Glutamatergic neuron (in vitro differentiated cells): ENCODE data around the gene WASF3. TPM values are rescaled to one million over a fixed set of nuclear protein-coding genes. Genes with fewer than 3 reads are reported as not detected.

Experiments used
- DNase-seq: peaks from one replicate; pipeline ENCODE4 v3.0.0; 2022
- H3K27ac Mint-ChIP-seq: one replicate; pipeline ENCODE4 v1.8.0; 2020; ENCODE audit warnings: mild to moderate bottlenecking, mixed read lengths, inconsistent platforms; ENCODE audit not compliant: unreplicated experiment
- H3K27me3 Mint-ChIP-seq: one replicate; pipeline ENCODE4 v1.8.0; 2020; ENCODE audit warnings: mild to moderate bottlenecking, moderate library complexity, mixed read lengths, inconsistent platforms; ENCODE audit not compliant: unreplicated experiment
- H3K36me3 Mint-ChIP-seq: one replicate; pipeline ENCODE4 v1.8.0; 2020; ENCODE audit warnings: mild to moderate bottlenecking, mixed read lengths, inconsistent platforms; ENCODE audit not compliant: unreplicated experiment
- H3K4me1 Mint-ChIP-seq: one replicate; pipeline ENCODE4 v1.8.0; 2020; ENCODE audit warnings: mild to moderate bottlenecking, low read depth, mixed read lengths, inconsistent platforms; ENCODE audit not compliant: unreplicated experiment
- H3K4me3 Mint-ChIP-seq: one replicate; pipeline ENCODE4 v1.8.0; 2020; ENCODE audit warnings: mild to moderate bottlenecking, mixed read lengths, inconsistent platforms; ENCODE audit not compliant: unreplicated experiment
- H3K9me3 Mint-ChIP-seq: one replicate; pipeline ENCODE4 v1.8.0; 2020; ENCODE audit warnings: mild to moderate bottlenecking, moderate library complexity, mixed read lengths, inconsistent platforms; ENCODE audit not compliant: unreplicated experiment
- total RNA-seq: library from RNA; stranded (reverse); fragmentation: NEBNext Ultra II Directional; extraction: Animal tissue kit (Norgen Biotek cat#: 25700); gene quantifications from one replicate; pipeline ENCODE4 v1.2.1, GENCODE V29; 2021; ENCODE audit not compliant: unreplicated experiment
- TF ChIP-seq, protein P1 (sequence below): fragments of 200-600 bp; sonication (generic); IDR thresholded peaks from one replicate; pipeline ENCODE4 v1.5.0; 2021; ENCODE audit not compliant: partially characterized antibody, unreplicated experiment

Gene WASF3
- total RNA-seq, 1 donor from 2014 or later, result 10.1 TPM

DNA sequence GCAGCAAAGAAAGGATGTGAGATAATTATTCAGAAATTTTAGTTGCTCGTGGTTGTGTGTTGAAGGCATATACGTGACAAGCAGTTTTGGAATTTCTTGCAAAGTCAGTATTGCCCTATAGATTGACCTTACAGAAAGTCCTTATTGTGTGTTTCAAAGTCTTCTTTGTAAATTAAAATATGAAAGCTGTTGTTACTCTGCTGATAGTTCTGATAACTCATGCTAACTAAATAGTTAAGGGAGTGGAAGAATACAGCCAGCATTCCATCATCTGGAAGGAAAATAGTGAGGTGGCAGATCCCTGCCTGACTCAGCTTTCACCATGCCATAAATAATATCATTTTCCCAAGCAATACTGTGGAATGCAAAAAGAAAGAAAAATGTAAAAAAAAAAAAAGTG, 27.2 kb downstream of the WASF3 start:
- Mint-ChIP-seq H3K4me1 (peaks cover 7% of the 10 kb centered on the region), H3K4me3 (no peak overlapping the region), H3K36me3 (no peaks in the 10 kb centered on the region), H3K27ac (no peak overlapping the region), H3K9me3 (no peaks in the 10 kb centered on the region), H3K27me3 (no peaks in the 10 kb centered on the region)
- TF ChIP-seq, protein P1, sequence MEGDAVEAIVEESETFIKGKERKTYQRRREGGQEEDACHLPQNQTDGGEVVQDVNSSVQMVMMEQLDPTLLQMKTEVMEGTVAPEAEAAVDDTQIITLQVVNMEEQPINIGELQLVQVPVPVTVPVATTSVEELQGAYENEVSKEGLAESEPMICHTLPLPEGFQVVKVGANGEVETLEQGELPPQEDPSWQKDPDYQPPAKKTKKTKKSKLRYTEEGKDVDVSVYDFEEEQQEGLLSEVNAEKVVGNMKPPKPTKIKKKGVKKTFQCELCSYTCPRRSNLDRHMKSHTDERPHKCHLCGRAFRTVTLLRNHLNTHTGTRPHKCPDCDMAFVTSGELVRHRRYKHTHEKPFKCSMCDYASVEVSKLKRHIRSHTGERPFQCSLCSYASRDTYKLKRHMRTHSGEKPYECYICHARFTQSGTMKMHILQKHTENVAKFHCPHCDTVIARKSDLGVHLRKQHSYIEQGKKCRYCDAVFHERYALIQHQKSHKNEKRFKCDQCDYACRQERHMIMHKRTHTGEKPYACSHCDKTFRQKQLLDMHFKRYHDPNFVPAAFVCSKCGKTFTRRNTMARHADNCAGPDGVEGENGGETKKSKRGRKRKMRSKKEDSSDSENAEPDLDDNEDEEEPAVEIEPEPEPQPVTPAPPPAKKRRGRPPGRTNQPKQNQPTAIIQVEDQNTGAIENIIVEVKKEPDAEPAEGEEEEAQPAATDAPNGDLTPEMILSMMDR, result no peak
- no peak for DNase-seq

DNA sequence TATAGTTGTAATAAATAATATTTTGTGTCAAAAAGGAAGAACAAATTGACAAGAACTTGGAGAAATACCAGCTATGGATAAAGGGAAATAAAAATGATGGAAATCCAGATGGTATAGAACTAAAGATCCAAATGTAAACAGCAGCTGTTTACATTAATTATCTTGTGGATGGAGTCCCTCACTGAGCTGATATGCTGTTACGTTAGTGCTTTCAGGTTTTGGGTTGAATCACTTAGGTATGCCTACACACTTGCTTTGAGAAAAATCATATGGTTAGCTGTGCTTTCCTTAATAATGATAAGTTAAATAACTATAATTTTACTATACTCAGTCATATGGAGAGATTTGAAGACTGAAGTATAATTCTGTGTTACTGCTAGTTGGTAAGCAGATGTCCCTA, 27.7 kb downstream of the WASF3 start:
- Mint-ChIP-seq H3K27ac (no peak overlapping the region), H3K4me3 (no peak overlapping the region), H3K36me3 (no peaks in the 10 kb centered on the region), H3K9me3 (no peaks in the 10 kb centered on the region), H3K27me3 (no peaks in the 10 kb centered on the region), H3K4me1 (peaks cover 7% of the 10 kb centered on the region)
- DNase-seq, result no peak
- TF ChIP-seq, protein P1, result no peak

DNA sequence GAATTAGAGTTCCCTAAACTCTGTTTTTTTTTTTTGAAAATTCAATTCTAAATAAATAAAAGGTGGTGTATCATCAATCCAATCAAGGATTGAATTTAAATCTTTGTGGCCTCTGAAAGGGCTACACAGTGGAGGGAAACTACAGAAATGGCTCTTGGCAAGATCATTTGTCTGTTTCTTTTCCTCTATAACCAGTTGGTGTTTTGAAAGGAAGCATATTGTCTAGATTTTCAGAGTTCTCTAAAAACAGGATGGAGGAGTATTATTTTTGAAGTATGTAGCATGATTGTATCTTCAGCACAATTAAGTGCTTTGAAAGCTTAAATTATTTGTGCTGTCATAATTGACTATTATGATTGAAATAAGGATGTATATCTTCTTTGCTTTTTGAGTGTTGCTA, 29.8 kb downstream of the WASF3 start:
- no peaks in the 10 kb centered on the region for H3K9me3 Mint-ChIP-seq
- TF ChIP-seq, protein P1, result no peak
- peaks cover 2% of the 10 kb centered on the region for H3K27me3 Mint-ChIP-seq
- no peak for DNase-seq
- no peak overlapping the region for H3K27ac Mint-ChIP-seq
- H3K4me1 Mint-ChIP-seq, result peaks cover 7% of the 10 kb centered on the region
- no peak overlapping the region for H3K4me3 Mint-ChIP-seq
- no peaks in the 10 kb centered on the region for H3K36me3 Mint-ChIP-seq

DNA sequence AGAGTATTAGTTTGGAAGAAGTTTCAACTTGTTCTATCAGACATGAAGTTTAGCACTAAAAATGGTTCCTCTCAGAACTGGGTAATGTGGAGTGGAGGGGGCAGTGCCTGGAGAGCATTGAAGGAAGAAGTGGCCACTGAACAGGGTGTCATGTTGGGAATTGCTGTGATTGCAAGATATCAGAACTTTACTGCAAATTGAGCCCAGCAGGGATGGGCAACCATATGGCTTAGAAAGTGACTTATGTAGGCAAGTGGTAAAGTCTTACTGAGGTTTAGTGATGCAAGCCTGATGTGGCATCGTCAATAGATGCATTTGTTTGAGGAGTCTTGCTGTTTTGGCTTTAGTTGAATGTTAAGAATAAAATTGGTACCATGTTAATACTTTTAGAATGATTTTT, 31.7 kb downstream of the WASF3 start:
- H3K27me3 Mint-ChIP-seq, result peaks cover 2% of the 10 kb centered on the region
- TF ChIP-seq, protein P1, result no peak
- no peaks in the 10 kb centered on the region for H3K9me3 Mint-ChIP-seq
- H3K4me1 Mint-ChIP-seq, result no peaks in the 10 kb centered on the region
- no peak overlapping the region for H3K4me3 Mint-ChIP-seq
- no peak overlapping the region for H3K27ac Mint-ChIP-seq
- no peaks in the 10 kb centered on the region for H3K36me3 Mint-ChIP-seq
- DNase-seq, result no peak

DNA sequence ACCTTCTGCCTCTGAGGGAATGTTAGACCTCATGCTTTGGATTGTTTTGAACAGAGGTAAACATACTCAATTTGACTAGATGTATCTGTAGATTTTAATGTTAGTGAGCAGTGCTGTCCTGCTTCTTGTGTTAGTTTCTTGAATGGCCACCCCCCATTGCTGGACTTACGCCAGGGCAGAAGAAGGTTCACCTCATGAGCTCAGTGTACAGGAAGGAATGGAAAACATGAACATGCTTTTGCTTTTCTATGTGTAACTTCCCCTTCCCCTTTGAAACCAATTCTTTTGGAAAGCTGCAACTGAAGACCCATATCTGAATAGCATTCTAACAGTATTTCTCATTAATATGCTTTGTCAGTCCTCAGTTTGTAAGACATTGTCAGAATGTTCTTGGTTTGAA, 32.3 kb downstream of the WASF3 start:
- H3K27me3 Mint-ChIP-seq, result peaks cover 2% of the 10 kb centered on the region
- H3K4me3 Mint-ChIP-seq, result no peak overlapping the region
- TF ChIP-seq, protein P1, result no peak
- H3K27ac Mint-ChIP-seq, result no peak overlapping the region
- no peaks in the 10 kb centered on the region for H3K4me1 Mint-ChIP-seq
- no peaks in the 10 kb centered on the region for H3K36me3 Mint-ChIP-seq
- DNase-seq, result no peak
- H3K9me3 Mint-ChIP-seq, result no peaks in the 10 kb centered on the region
